ENCODE data around the gene ZBTB45.
A peak's percentile ranks its signal among the peaks of the same experiment; 100 is the strongest.

Gene ZBTB45

GRCh38 chr19:58479736-58480480 is 39.7 kb downstream of the ZBTB45 start:
- TF ChIP-seq GATA2 (IDR thresholded peaks at IDR 0.05; ENCODE audit: low read depth, low read length) (no peak), GATA3 (IDR thresholded peaks at IDR 0.05; ENCODE audit: low read depth, low read length) (no peak)

DNA sequence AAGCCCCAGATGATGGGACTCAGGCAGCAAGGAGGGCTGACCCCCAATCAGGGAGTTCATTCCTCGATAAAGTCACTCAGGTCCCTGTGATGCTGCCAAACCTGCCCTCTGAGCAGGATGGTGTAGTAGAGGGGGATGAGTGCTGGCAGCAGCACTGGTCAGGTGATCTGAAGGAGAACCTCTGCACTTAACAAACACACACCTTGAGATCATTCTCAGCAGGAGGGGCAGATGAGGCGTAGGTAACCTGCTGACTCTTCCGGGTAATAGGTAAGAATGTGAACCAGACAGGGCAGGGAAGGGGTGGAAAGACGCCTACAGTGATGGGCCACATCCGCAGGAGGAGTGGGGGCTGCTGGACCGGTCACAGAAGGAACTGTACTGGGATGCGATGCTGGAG is 40.3 kb downstream of the ZBTB45 start:
- no peak for TF ChIP-seq GATA3 (IDR thresholded peaks at IDR 0.05; ENCODE audit: low read depth, low read length)
- no peak for TF ChIP-seq GATA2 (IDR thresholded peaks at IDR 0.05; ENCODE audit: low read depth, low read length)

GRCh38 chr19:58477871-58478270 is 41.7 kb downstream of the ZBTB45 start:
- TF ChIP-seq GATA3 (IDR thresholded peaks at IDR 0.05; ENCODE audit: low read depth, low read length) (no peak), GATA2 (IDR thresholded peaks at IDR 0.05; ENCODE audit: low read depth, low read length) (no peak)

- TF ChIP-seq GATA2 (IDR thresholded peaks at IDR 0.05; ENCODE audit: low read depth, low read length) (no peak), GATA3 (IDR thresholded peaks at IDR 0.05; ENCODE audit: low read depth, low read length) (no peak)
Observed at GRCh38 chr19:58477130-58477529, 42.5 kb downstream of the ZBTB45 start.

DNA sequence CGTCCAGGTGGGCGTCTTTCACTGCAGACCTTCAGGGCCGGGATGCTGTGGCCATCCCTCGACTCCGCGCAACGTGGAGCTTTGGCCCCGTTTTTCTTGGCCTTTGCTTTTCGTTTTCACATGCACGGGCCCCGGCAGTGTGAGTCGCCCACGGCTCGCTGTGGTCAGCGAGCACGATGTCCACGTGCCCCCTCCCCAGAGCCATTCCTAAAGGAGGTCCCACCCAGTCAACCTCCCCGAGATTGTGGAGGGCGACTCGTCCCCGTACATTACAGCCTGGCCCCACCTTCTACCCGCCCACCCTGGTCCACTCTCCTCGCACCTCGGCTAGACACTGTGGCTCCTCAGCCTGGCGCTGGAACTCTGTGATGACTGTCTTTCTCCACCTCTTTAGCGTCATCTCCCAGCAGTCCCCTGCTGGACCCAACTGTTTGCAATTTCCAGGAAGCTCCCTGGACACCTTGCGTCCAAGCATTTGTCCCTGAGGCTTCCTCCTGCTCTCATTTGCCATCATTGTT is 43.1 kb downstream of the ZBTB45 start:
- TF ChIP-seq GATA3 (IDR thresholded peaks at IDR 0.05; ENCODE audit: low read depth, low read length) = no peak
- no peak for TF ChIP-seq GATA2 (IDR thresholded peaks at IDR 0.05; ENCODE audit: low read depth, low read length)

GRCh38 chr19:58475714-58476497 is 43.7 kb downstream of the ZBTB45 start, which contains the start of gene ZNF446:
Gene ZNF446 (plus strand): TSS chr19:58476352. CDS start chr19:58477219, 867 bp downstream.
- TF ChIP-seq GATA2 (IDR thresholded peaks at IDR 0.05; ENCODE audit: low read depth, low read length) = 0 out of 2 replicates have a peak, but pooled peaks have one; percentile 33
- no peak for TF ChIP-seq GATA3 (IDR thresholded peaks at IDR 0.05; ENCODE audit: low read depth, low read length)

GRCh38 chr19:58474997-58475713 is 44.5 kb downstream of the ZBTB45 start:
- no peak for TF ChIP-seq GATA3 (IDR thresholded peaks at IDR 0.05; ENCODE audit: low read depth, low read length)
- TF ChIP-seq GATA2 (IDR thresholded peaks at IDR 0.05; ENCODE audit: low read depth, low read length) = no peak

- TF ChIP-seq GATA3 (IDR thresholded peaks at IDR 0.05; ENCODE audit: low read depth, low read length) (no peak), GATA2 (IDR thresholded peaks at IDR 0.05; ENCODE audit: low read depth, low read length) (no peak)
Observed at GRCh38 chr19:58474291-58474996, 45.2 kb downstream of the ZBTB45 start.

- no peak for TF ChIP-seq GATA3 (IDR thresholded peaks at IDR 0.05; ENCODE audit: low read depth, low read length)
- TF ChIP-seq GATA2 (IDR thresholded peaks at IDR 0.05; ENCODE audit: low read depth, low read length) = no peak
Observed at GRCh38 chr19:58473775-58474174, 45.8 kb downstream of the ZBTB45 start.

- no peak for TF ChIP-seq GATA3 (IDR thresholded peaks at IDR 0.05; ENCODE audit: low read depth, low read length)
- no peak for TF ChIP-seq GATA2 (IDR thresholded peaks at IDR 0.05; ENCODE audit: low read depth, low read length)
Observed at GRCh38 chr19:58471736-58472135, 47.9 kb downstream of the ZBTB45 start.

DNA sequence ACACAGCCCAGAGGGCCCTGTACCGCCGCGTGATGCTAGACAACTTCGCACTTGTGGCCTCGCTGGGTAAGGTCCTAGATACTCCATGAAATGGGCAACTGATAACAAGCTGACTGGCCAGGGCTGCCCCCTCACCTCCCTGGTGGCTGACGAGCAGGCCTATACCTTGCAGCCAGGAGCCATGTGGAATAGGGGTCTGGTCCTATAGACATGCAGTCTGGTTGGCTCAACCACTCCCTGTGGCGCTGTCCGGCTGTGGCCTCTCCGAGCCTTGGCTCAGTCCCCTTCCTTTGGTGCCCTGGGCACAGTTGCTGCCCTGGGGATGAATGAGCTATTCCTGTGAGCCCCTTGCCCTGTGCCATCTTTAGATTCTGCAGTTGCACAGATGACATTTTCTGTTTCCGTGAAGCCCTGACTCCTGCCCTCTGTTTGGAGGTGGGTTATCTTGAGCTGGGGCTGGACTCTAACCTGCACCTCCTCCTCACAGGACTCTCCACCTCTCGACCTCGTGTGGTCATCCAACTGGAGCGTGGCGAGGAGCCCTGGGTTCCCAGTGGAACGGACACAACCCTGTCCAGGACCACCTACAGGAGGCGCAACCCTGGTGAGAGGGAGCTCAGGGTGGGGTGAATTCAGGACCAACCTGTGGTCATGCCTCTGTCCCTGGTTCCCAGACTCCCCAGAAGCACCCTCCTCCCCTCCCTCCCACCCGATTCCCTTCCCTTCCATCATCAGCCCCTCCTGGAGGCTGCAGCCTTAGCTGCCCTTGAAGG is 50.2 kb downstream of the ZBTB45 start:
- no peak for TF ChIP-seq GATA3 (IDR thresholded peaks at IDR 0.05; ENCODE audit: low read depth, low read length)
- TF ChIP-seq GATA2 (IDR thresholded peaks at IDR 0.05; ENCODE audit: low read depth, low read length) = no peak

DNA sequence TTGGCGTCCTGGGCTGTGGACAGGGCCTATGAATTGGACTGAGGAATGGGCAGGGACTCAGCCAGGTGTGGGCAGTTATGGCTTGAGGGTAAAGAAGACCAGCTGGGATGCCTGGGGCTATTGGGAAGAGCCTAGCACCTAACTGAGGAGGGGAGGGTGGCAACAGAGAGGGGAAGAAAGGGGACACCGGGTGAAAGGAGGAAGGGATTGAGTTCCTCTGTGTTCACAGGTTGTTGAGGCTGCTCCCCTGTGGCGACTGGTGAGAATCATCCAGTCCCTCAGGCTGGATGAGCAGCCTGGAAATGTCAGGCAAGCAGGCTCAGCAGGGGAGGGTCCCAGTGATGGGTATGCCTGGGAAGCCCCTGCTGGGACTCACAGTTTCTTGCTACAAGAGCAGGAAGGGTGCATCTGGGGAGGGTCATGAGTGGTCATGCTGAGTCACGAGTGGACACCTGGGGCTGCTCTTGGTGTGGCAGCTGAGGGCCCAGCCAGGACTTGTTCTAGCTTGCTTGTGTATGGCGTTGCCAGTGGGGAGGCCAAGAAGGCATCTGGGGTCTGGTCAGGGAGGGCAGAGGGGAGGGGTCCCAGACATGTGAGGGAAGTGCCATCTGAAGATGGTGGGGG is 51.3 kb downstream of the ZBTB45 start:
- TF ChIP-seq GATA2 (IDR thresholded peaks at IDR 0.05; ENCODE audit: low read depth, low read length) (no peak), GATA3 (IDR thresholded peaks at IDR 0.05; ENCODE audit: low read depth, low read length) (no peak)

Measured in SH-SY5Y (cell line).